CD4-positive, alpha-beta T cell treated with Interleukin-12 subunit alpha and Interleukin-12 subunit beta, for 1 hour (primary cell): ENCODE data around the gene SCUBE2.

Experiments used
- DNase-seq: peaks from one replicate; pipeline ENCODE4 v3.0.0-alpha.2; 2020

Gene SCUBE2

DNA sequence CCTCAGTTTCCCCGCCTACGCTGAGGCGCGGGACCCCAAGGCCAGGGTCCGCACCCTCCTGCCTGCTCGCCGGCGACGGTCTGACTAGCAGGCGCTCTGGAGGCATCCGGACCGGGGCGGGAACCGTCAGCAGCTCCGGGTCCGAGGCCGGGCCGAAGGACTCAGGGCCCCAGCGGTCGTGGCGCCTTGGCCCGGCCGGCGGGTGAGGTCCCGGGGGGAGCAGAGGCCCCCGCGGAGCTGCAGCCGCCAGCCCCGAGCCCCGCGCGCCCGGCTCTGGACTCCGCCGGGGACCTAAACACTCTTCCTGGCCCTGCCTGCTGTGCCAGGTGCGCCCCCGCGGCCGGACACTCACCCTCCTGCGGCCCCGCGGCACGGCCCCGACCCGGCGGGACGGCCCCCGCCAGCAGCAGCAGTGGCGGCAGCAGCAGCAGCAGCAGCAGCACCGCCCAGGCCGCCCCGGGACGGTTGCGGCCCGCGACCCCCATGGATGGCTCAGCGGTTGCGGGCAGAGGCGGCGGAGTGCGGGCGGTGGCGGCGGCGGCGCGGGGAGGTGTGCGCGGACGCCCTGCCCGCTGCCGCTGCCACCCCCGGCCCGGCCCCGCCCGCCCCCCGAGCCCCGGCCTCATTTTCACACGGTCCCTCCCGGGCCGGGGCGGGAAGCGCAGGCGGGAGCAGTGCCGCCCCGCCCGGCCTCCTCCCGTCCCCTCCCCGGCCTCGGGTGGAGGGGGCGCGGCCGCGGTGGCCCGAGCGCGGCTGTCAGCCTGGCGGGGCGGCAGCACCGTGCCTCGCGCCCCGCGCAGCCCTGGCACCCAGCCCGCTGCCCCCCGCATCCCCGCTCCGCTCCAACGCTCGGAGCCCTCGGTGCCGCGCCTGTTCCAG, at the start of gene SCUBE2:
SCUBE2 (minus strand) TSS at position 556 of the 879 bp plus-strand sequence; CDS start at position 485, 71 bp downstream.
- DNase-seq: no peak

- no peak for DNase-seq
Measured at GRCh38 chr11:9141186-9141585, 49.8 kb upstream of the SCUBE2 start.

DNA sequence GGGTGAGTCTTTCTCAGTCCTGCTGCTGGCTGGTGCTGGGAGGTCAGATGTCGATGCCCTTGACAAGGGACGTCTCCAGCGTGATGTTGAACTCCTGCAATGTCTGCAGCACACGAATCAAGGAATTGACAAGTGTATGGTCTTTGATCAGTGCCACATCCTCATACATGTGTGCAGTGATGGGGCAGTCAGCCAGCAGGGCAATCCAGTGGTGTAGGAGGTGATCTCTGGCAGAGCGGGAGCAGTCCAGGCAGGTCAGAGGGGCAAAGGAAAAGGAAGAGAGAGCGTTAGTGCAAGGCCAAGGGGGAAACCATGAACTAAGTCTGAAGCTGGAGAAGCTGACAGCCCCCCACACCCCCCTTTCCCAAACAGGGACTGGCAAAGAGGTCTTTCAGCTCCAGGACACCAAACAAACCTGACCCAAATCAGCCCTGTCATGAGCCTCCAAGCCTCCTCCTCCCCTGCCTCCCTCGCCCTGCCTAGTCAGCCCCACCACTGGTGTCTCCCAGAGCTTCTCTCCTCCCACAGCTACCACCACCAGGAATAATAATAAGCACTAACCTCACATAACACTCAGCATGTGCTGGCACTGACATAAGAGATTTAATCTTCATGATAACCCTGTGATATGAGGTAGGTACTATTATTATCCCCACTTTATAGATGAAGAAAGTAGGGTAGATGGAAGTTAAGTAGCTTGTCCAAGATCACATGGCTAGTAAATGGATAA, 48.4 kb upstream of the SCUBE2 start:
- DNase-seq: no peak

- DNase-seq: peak; percentile 7
Measured at GRCh38 chr11:9138612-9139579, 47.5 kb upstream of the SCUBE2 start.

DNA sequence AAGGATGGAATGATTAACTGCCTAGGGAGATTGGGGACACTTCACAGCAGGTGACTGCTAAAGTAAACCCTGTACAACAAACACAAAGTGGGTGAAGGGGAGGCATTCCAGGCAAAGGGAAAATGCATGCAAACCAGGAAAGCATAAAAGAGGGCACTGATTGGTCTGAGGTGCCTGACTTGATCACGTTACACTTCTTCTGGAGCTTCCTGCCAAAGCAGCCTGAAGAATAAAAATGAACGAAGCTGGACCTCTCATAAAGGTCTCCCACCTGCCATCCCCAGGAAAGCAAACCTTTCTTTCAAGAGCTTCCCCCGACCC, 46.7 kb upstream of the SCUBE2 start:
- DNase-seq: no peak

- DNase-seq: peak; percentile 62
Measured at GRCh38 chr11:9137293-9138132, 46.1 kb upstream of the SCUBE2 start.

- no peak for DNase-seq
Measured at GRCh38 chr11:9136741-9137140, 45.3 kb upstream of the SCUBE2 start.

GRCh38 chr11:9133956-9134355, 42.6 kb upstream of the SCUBE2 start:
- DNase-seq: no peak

- no peak for DNase-seq
Measured at GRCh38 chr11:9132203-9132878, 40.9 kb upstream of the SCUBE2 start.

DNA sequence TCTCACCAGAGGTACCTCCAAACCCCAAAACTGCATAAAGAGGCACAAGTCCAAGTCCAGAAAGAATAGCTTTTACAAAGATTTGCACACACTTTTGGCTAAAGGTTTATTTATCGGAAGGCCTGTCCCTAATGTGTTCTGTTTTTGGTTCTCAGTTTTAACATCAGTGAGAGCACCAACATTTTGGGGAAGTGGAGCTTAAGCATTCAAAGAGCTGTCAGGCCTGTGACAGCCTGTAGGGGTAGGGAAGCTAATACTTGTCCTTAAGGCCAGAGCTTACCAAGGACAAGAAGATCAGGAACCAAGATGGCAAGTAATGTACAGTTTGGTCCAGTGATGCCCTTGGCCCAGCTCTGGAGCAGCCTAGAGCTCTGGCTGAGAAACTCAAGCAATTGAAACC, 38.9 kb upstream of the SCUBE2 start:
- no peak for DNase-seq

DNA sequence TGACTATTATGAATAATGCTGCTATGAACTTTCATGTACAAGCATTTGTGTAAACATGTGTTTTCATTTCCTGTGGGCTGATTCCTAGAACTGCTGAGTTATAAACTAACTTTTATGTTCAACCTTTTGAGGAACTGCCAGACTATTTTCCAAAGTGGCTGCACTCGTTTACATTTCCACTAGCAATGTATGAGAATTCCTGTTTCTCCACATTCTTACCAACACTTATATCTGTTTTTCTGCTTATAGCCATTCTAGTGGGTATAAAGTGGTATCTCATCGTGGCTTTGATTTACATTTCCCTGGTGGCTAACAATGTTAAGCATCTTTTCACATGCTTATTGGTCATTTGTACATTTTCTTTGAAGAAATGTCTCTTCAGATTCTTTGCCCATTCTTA, 35.2 kb upstream of the SCUBE2 start:
- DNase-seq: no peak

GRCh38 chr11:9125185-9125886, 33.9 kb upstream of the SCUBE2 start:
- DNase-seq: no peak

DNA sequence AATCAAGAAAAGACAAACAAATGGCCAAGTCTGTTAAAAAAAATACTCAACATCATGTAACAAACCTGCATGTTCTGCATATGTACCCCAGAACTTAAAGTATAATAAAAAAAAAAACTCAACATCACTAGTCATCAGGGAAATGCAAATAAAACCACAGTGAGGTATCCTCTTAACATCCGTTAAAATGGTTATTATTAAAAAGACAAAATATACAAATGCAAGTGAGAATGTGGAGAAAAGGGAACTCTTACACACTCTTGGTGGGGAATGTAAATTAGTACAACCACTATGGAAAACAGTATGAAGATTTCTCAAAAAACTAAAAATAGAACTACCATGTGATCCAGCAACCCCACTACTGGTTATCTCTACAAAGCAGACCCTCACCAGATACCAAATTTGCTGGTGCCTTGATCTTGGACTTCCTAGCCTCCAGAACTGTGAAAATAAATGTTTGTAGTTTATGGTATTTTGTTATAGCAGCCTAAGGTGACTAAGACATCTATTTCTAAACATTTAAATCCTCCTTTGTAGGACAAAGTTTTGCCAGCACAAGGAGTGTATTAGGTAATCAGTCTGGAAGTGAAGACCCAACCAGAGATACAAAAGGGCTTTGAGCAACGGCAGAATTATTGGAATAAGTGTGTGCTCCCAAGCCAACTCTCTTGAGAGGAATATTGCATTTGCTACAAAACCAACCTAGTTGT, 32.4 kb upstream of the SCUBE2 start:
- DNase-seq: no peak

GRCh38 chr11:9121469-9121796, 30.0 kb upstream of the SCUBE2 start:
- DNase-seq: no peak

DNA sequence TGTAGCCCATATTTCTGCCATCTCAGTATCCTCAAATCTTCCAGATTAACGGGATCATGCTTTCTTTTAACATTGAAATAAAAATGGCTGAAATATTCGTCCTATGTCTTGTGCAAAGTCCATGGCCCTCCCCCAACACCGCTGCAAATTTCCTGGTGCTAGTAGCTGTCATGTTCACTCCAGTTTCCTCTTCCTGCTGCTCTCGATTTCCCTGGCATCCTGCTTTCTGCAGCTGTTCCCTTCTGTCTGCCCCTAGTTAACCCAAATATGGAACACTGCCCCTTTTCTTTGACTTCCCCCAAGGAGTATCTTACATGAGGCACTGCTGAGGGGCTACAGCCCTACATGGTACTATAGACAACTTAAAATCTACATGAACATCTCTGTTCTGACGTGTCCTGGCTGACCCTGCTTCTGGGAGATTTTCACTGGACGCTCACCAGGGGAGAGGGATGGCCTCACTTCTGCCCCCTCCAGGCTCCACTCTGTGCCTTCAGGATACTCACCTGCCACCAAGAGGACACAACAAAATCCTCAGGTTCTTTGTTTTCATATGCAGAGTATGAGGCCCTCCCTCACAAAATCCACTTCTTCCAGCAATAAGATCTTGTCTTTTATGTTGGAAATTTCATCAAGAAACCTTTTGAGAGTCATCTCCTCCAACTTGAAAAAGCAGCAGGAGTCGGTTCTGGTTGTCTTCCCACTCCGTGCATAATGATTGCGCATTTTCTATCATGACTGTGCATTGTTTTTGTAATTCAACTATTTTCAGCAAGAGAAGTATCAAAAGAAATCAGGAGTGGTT, 29.5 kb upstream of the SCUBE2 start:
- DNase-seq: no peak

- DNase-seq: no peak
Measured at GRCh38 chr11:9118277-9118676, 26.9 kb upstream of the SCUBE2 start.

DNA sequence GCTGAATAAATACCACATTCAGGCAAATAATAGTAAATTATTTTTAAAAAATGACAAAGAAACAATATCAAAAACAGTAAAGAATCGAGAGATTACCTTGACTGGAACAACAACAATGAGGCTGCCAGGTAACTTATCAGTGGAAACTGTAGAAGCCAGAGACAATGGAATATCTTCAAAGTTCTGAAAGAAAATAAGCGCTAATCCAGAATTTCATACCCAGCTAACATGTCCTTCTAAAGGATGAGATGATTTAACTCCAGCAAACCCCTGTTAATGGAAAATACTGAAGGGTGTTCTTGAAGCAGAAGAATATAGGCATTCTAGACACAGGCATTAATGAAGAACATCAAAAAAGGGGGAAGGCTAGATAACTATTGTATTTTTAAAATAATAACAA, 20.7 kb upstream of the SCUBE2 start:
- DNase-seq: no peak

DNA sequence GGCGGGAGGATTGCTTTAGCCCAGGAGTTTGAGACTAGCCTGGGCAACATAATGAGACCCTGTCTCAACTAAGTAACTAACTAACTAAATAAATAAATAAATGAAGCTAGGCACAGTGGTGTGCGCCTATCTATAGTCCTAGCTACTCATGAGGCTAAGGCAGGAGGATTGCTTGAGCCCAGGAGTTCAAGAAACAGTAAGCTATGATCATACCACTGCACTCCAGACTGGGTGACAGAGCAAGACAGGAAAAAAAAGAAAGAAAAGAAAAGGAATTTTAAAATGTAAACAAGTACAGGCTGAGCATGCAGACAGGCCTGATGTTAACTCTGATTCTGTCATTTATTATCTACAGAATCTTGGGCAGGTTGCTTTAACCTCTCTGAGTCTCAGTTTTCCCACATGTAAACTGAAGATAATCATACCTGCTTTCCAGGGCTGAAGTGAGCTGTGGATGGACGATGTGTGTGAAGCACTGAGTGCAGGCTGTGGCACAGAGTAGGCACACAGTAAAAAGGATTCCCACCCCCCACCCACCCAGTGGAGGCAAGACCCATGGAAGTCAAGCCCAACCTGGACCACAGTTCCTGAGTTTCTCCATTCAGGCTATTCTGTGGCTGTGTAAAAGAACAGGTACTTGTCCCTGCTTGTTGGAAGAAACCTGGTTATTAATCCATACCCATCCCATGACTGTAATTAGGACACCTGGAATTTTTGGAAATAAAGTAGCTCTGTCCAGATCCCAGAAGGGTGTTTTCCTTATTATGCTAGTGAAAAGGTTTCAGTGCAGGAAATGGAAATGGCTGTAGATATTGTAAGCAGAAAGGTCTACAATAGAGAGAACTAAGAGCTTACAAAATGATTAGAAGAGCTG, 18.7 kb upstream of the SCUBE2 start:
- no peak for DNase-seq

DNA sequence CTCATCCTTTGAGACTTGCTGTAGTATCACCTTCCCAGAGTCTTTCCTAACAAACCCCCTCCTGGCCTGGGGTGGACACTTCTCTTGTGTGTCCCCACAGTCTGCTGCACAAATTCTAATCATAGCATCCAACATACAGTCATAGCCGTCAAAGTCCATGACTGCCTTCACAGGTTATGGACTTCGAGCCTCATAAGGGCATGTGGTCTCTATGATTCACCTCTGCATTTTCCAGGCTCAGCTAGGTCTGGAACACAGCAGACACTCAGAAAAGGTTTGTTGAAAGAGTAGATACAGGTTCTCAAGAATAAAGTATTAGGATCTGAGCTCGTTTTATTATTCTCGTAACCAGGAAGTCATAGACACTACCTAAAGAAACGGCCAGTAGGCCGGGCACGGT, 13.2 kb upstream of the SCUBE2 start:
- DNase-seq: no peak
